Non-pigmented ciliary epithelial cell (primary cell): Measurements from ENCODE around the gene KXD1.

ENCODE experiments used
- DNase-seq: peaks from one replicate; pipeline ENCODE4 v3.0.0-alpha.2; 2010; ENCODE audit warnings: low read depth

The KXD1 gene

GRCh38 chr19:18613589-18614234, 56.0 kb downstream of the KXD1 start:
- DNase-seq, result no peak

- DNase-seq, result no peak
Observed at GRCh38 chr19:18616023-18616422, 58.4 kb downstream of the KXD1 start.

DNA sequence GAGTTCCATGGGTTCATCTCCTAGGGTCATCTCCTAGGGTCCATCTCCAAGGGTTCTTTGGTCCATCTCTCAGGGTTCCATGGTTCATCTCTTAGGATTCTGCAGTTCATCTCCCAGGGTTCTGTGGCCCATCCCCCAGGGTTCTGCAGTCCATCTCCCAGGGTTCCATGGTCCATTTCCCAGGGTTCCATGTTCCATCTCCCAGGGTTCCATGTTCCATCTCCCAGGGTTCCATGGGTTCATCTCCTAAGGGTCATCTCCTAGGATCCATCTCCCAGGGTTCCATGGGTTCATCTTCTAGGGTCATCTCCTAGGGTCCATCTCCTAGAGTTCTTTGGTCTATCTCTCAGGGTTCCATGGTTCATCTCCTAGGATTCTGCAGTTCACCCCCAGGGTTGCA, 59.9 kb downstream of the KXD1 start:
- no peak for DNase-seq

GRCh38 chr19:18618236-18618635, 60.6 kb downstream of the KXD1 start:
- DNase-seq, result no peak
